Esophagus muscularis mucosa (tissue), 3 donors: ENCODE data around the gene NCF4.

Experiments
- POLR2A ChIP-seq: fragments of 450-650 bp; IDR thresholded peaks from one replicate; pipeline ENCODE4 v1.6.1; 2017; ENCODE audit warnings: antibody characterized with exemption, moderate library complexity, mild to moderate bottlenecking, low read depth
- TF ChIP-seq, protein P1 (sequence below), 3 experiments: fragments of 200-600 bp in 2 of 3; fragments of 450-650 bp in 1 of 3; sonication (generic) in 2 of 3; IDR thresholded peaks; one replicate each; pipeline ENCODE4 v1.5.1; 2017 to 2019; ENCODE audit warnings: antibody characterized with exemption in 3 of 3, mild to moderate bottlenecking in 2 of 3, moderate library complexity in 1 of 3

DNA sequence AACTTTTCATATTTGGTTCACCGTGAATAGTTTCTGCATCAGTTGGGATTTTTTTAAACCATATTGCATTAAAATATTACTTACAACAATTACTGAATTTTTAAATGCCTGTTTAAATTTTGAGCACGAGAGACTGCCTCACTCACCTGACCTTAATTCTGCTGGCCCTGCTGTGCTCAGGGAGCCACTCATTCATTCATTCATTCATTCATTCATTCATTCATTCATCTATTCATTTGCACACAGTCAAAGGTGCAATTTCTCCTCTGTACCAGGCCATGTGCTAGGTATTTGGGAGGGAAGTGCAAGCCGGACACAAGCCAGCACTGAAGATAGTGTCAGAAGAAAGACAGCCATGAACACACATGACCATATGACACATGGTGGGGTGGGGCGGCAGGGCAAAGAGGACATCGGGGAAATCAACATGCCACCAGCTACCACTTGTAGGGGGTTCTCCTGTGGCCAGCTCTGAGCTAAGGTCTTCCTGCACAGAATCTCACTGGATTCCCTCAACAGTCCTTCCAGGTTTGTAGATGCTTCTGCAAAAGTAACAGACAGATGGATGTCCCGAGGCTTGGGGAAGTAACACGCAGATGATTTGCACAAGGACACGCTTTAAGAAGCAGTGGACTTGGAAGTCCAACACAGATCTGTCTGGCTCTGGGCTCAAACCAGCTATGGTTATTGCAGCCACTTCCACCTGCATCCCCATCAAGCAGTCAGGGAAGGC is 52.1 kb downstream of the NCF4 start:
- TF ChIP-seq POLR2A = no peak
- TF ChIP-seq, protein P1, sequence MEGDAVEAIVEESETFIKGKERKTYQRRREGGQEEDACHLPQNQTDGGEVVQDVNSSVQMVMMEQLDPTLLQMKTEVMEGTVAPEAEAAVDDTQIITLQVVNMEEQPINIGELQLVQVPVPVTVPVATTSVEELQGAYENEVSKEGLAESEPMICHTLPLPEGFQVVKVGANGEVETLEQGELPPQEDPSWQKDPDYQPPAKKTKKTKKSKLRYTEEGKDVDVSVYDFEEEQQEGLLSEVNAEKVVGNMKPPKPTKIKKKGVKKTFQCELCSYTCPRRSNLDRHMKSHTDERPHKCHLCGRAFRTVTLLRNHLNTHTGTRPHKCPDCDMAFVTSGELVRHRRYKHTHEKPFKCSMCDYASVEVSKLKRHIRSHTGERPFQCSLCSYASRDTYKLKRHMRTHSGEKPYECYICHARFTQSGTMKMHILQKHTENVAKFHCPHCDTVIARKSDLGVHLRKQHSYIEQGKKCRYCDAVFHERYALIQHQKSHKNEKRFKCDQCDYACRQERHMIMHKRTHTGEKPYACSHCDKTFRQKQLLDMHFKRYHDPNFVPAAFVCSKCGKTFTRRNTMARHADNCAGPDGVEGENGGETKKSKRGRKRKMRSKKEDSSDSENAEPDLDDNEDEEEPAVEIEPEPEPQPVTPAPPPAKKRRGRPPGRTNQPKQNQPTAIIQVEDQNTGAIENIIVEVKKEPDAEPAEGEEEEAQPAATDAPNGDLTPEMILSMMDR (IDR thresholded peaks at IDR 0.05) = no peak
